Ectodermal cell (in vitro differentiated cells): Measurements from ENCODE around the gene ITSN1.
A peak's percentile ranks its signal among the peaks of the same experiment; 100 is the strongest.

ENCODE experiments used
- H3K27ac ChIP-seq: 2 replicates; pipeline ENCODE4 v1.7.0; 2013; ENCODE audit warnings: mild to moderate bottlenecking, low read depth, low read length; ENCODE audit not compliant: insufficient read depth, poor library complexity, severe bottlenecking
- H3K27me3 ChIP-seq: 2 replicates; pipeline ENCODE4 v1.7.0; 2013; ENCODE audit warnings: mild to moderate bottlenecking, low read length; ENCODE audit not compliant: insufficient read depth, control insufficient read depth, poor library complexity, severe bottlenecking
- H3K36me3 ChIP-seq: one replicate; pipeline ENCODE4 v1.7.0; 2013; ENCODE audit warnings: low read length; ENCODE audit not compliant: control insufficient read depth, insufficient read depth
- H3K4me1 ChIP-seq: one replicate; pipeline ENCODE4 v1.7.0; 2013; ENCODE audit warnings: low read length; ENCODE audit not compliant: control insufficient read depth, insufficient read depth
- H3K4me3 ChIP-seq: 2 replicates; pipeline ENCODE4 v1.7.0; 2013; ENCODE audit warnings: low read depth, low read length, control low read depth; ENCODE audit not compliant: insufficient read depth
- H3K9me3 ChIP-seq: 2 replicates; pipeline ENCODE4 v1.7.0; 2013; ENCODE audit warnings: mild to moderate bottlenecking, low read length, moderate library complexity; ENCODE audit not compliant: control insufficient read depth
- WGBS, 2 experiments: methylation state at CpG; one replicate each; pipeline ENCODE4 v1.1.7; 2013; ENCODE audit warnings: missing lambda C conversion rate in 2 of 2; 5-methylcytosine and 5-hydroxymethylcytosine counted together

ITSN1 gene

GRCh38 chr21:33799378-33800090, 157.2 kb downstream of the ITSN1 start:
- H3K4me3 ChIP-seq: no peak overlapping the region

GRCh38 chr21:33800753-33801423, 158.6 kb downstream of the ITSN1 start:
- Histone ChIP-seq H3K27ac (no peak overlapping the region), H3K36me3 (peaks cover 18% of the 10 kb centered on the region), H3K9me3 (no peaks in the 10 kb centered on the region), H3K27me3 (no peaks in the 10 kb centered on the region), H3K4me3 (no peak overlapping the region), H3K4me1 (peaks cover 29% of the 10 kb centered on the region)
- WGBS, 2 experiments: 85 to 92% methylated on average over 5 of the region's 5 CpGs

More at GRCh38 chr21:33799378-33800090, 157.2 kb downstream of the ITSN1 start:
- H3K36me3 ChIP-seq: peaks cover 20% of the 10 kb centered on the region
- peak overlapping the region; percentile 67 for H3K27ac ChIP-seq
- peaks cover 29% of the 10 kb centered on the region for H3K4me1 ChIP-seq
- no peaks in the 10 kb centered on the region for H3K27me3 ChIP-seq
- WGBS, 2 experiments: 35 to 36% methylated on average over 5 of the region's 5 CpGs
- no peaks in the 10 kb centered on the region for H3K9me3 ChIP-seq

- WGBS, 2 experiments: 76 to 88% methylated on average over 7 to 8 of the region's 8 CpGs
- peaks cover 13% of the 10 kb centered on the region for H3K36me3 ChIP-seq
- no peaks in the 10 kb centered on the region for H3K27me3 ChIP-seq
- H3K9me3 ChIP-seq: no peaks in the 10 kb centered on the region
- H3K27ac ChIP-seq: no peak overlapping the region
- no peak overlapping the region for H3K4me3 ChIP-seq
- peaks cover 29% of the 10 kb centered on the region for H3K4me1 ChIP-seq
Measured at GRCh38 chr21:33801424-33802405, 159.4 kb downstream of the ITSN1 start.

- Histone ChIP-seq H3K36me3 (peaks cover 10% of the 10 kb centered on the region), H3K27me3 (no peaks in the 10 kb centered on the region), H3K9me3 (no peaks in the 10 kb centered on the region), H3K4me1 (peaks cover 29% of the 10 kb centered on the region), H3K4me3 (no peak overlapping the region), H3K27ac (no peak overlapping the region)
- WGBS, 2 experiments: 82 to 90% methylated on average over 3 to 4 of the region's 4 CpGs
Measured at GRCh38 chr21:33802481-33802880, 160.2 kb downstream of the ITSN1 start.

- 90 to 98% methylated on average over 2 of the region's 2 CpGs for WGBS, 2 experiments
Measured at GRCh38 chr21:33808715-33809367, 166.5 kb downstream of the ITSN1 start.

GRCh38 chr21:33810766-33811165, 168.5 kb downstream of the ITSN1 start:
- Histone ChIP-seq H3K27me3 (no peaks in the 10 kb centered on the region), H3K4me3 (no peak overlapping the region), H3K27ac (no peak overlapping the region), H3K4me1 (no peaks in the 10 kb centered on the region), H3K36me3 (peaks cover 12% of the 10 kb centered on the region), H3K9me3 (no peaks in the 10 kb centered on the region)
- 85 to 95% methylated on average over 4 of the region's 4 CpGs for WGBS, 2 experiments

More at GRCh38 chr21:33808715-33809367, 166.5 kb downstream of the ITSN1 start:
- H3K4me1 ChIP-seq: no peaks in the 10 kb centered on the region
- H3K27me3 ChIP-seq: no peaks in the 10 kb centered on the region
- H3K9me3 ChIP-seq: no peaks in the 10 kb centered on the region
- H3K4me3 ChIP-seq: no peak overlapping the region
- peaks cover 12% of the 10 kb centered on the region for H3K36me3 ChIP-seq
- H3K27ac ChIP-seq: no peak overlapping the region

GRCh38 chr21:33811167-33812010, 169.1 kb downstream of the ITSN1 start:
- H3K4me3 ChIP-seq: no peak overlapping the region
- H3K36me3 ChIP-seq: peaks cover 12% of the 10 kb centered on the region
- WGBS, 2 experiments: 95 to 97% methylated on average over 5 of the region's 5 CpGs
- H3K4me1 ChIP-seq: peaks cover 3% of the 10 kb centered on the region
- H3K27ac ChIP-seq: no peak overlapping the region
- no peaks in the 10 kb centered on the region for H3K9me3 ChIP-seq
- H3K27me3 ChIP-seq: no peaks in the 10 kb centered on the region

- no peak overlapping the region for H3K27ac ChIP-seq
- H3K36me3 ChIP-seq: peaks cover 9% of the 10 kb centered on the region
- H3K27me3 ChIP-seq: no peaks in the 10 kb centered on the region
- WGBS, 2 experiments: 92 to 93% methylated on average over 7 of the region's 7 CpGs
- no peaks in the 10 kb centered on the region for H3K9me3 ChIP-seq
- peaks cover 15% of the 10 kb centered on the region for H3K4me1 ChIP-seq
- H3K4me3 ChIP-seq: no peak overlapping the region
Measured at GRCh38 chr21:33813832-33814365, 171.6 kb downstream of the ITSN1 start.
